ENCODE measurements around the gene UBL4B. TPM values are rescaled to one million over a fixed set of nuclear protein-coding genes. Genes with fewer than 3 reads are reported as not detected.

Gene UBL4B, protein sequence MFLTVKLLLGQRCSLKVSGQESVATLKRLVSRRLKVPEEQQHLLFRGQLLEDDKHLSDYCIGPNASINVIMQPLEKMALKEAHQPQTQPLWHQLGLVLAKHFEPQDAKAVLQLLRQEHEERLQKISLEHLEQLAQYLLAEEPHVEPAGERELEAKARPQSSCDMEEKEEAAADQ
- total RNA-seq, result not detected in 2 replicates

DNA sequence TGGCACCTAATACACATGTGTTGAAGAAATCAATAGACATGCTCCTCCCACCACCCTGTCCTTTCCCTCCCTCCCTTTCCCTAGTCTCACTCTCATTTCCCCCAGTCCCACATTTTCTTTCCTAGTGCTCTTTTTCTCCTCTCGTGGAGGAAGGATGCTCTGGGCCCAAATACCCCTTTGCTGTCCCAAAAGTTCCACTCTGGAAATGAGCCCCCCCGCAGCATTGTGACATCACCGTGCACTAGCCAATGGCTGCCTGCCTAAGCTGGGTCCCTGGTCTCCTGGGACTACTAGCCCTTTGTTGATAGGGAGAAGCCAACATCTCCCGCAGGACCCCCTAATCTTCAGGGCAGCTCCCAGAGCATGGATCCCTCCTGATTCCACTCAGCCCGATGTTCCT is at the start of gene UBL4B:
UBL4B (plus strand) TSS at position 301 of the 400 bp plus-strand sequence; CDS start at position 393, 92 bp downstream.

DNA sequence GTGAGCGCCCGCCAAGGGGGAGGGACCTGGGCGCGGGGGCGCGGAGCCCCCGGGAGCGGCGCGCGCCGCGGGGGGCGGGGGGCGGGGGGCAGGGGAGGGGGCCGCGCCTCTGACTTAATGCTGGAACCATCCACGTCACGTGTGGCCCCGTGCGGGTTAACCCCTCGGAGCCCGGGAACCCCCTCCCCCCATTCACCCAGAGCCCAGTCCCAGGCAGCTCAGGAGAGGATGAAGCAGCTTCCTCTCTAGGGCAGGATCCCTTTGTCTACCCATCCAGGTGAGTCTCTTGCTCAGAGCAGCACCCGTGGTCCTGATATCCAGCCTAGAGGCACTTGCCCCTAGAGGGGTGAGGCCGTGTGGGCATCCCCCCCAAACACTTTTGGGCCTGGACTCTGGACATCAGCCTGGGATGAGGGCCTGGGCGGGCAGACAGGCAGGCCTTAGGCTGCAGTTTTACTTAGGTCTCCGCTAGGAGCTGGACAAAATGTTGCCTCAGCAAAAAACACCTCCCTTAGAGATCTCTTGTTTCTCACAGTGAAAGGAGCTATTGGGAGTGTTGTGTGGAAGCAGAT is 41.5 kb upstream of the UBL4B start, which contains the start of gene ALX3:
ALX3 (minus strand) TSS at position 2 of the 572 bp plus-strand sequence. CDS start 60 bp downstream, outside the sequence.

DNA sequence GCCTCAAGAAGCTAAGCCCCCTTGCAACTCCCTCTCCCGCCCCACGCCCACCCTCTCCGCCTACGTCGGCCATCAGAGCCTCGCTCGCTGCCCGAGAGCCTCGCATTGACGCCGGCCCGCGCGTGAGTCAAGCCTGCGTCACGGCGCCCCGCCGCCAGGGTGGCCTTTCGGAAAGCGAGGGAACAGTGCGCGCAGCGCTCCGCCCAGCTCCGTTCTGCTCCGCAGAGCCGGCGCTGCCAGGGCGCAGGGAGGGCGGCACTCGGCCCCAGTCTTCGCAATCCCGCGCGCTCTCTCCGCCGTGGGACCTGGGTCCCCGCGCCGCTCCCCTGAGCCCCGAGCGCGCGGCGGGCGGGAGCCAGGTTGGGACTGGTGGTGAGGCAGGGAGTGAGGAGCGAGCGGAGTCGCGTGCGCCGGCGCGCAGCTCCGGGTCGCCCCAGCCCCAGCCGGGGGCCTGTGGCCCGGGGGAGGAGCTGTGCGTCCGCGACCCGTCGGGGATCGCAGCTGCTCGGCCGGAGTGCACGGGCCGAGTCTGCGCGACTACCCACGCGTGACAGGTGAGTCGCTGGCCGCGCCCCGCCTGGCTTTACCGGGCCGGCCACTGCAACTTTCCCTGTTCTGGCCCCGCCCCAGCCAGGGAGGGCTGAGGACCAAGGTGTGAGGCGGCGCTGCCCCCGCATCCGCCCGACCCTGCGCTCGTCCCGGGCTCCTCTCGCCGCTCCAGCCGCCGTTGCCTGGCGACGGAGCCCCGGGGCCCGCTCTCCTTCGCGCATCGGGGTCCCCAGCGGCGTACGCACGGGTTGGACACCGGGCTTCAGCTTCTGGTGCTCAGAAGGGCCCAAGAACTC is 38.3 kb downstream of the UBL4B start, which contains the start of gene SLC6A17:
SLC6A17 (plus strand) TSS at position 165 of the 845 bp plus-strand sequence. CDS start 16,436 bp downstream, outside the sequence.

Other genes with a start within 250 kb of the UBL4B start
- 21.0 and 22.5 TPM in 2 replicates for gene CSF1, start 201.6 kb upstream of the UBL4B start, total RNA-seq
- gene AHCYL1, start 127.7 kb upstream of the UBL4B start, total RNA-seq, result 39.8 and 50.0 TPM in 2 replicates
- gene STRIP1, start 77.8 kb upstream of the UBL4B start, total RNA-seq, result 46.4 and 53.3 TPM in 2 replicates
- not detected in 2 replicates for gene ALX3, start 41.8 kb upstream of the UBL4B start, total RNA-seq
- under 0.01 and 0.76 TPM in 2 replicates for gene SLC6A17, start 38.1 kb downstream of the UBL4B start, total RNA-seq
- gene KCNC4, start 97.9 kb downstream of the UBL4B start, total RNA-seq, result 2.6 and 6.5 TPM in 2 replicates
- 44.7 and 45.4 TPM in 2 replicates for gene RBM15, start 226.9 kb downstream of the UBL4B start, total RNA-seq